Measurements from ENCODE around the gene ATF7IP. TPM values are rescaled to one million over a fixed set of nuclear protein-coding genes. Genes with fewer than 3 reads are reported as not detected.
A peak's percentile ranks its signal among the peaks of the same experiment; 100 is the strongest.

Gene ATF7IP
- total RNA-seq, 1 experiment from 2014 or later, result 19.5 TPM

- peaks cover 6% of the 10 kb centered on the region for H3K36me3 ChIP-seq (replicated peaks; ENCODE audit: control insufficient read depth, insufficient read depth, low read length)
- no peak overlapping the region for H3K4me3 ChIP-seq (ENCODE audit: insufficient read depth, low read depth, low read length)
- H3K27me3 ChIP-seq (ENCODE audit: control insufficient read depth, insufficient read depth, low read length), result no peaks in the 10 kb centered on the region
- DNase-seq, result no peak
Measured at GRCh38 chr12:14471497-14471896, 106.0 kb downstream of the ATF7IP start.

GRCh38 chr12:14473707-14474287, 108.3 kb downstream of the ATF7IP start:
- DNase-seq, result no peak
- Histone ChIP-seq H3K27me3 (ENCODE audit: control insufficient read depth, insufficient read depth, low read length) (no peaks in the 10 kb centered on the region), H3K36me3 (replicated peaks; ENCODE audit: control insufficient read depth, insufficient read depth, low read length) (peaks cover 4% of the 10 kb centered on the region)

GRCh38 chr12:14479004-14479403, 113.5 kb downstream of the ATF7IP start:
- Histone ChIP-seq H3K4me3 (ENCODE audit: insufficient read depth, low read depth, low read length) (no peak overlapping the region), H3K36me3 (replicated peaks; ENCODE audit: control insufficient read depth, insufficient read depth, low read length) (peaks cover 29% of the 10 kb centered on the region)

More at GRCh38 chr12:14473707-14474287, 108.3 kb downstream of the ATF7IP start:
- no peak overlapping the region for H3K4me3 ChIP-seq (ENCODE audit: insufficient read depth, low read depth, low read length)

GRCh38 chr12:14481201-14481600, 115.7 kb downstream of the ATF7IP start:
- no peak for DNase-seq

More at GRCh38 chr12:14479004-14479403, 113.5 kb downstream of the ATF7IP start:
- no peaks in the 10 kb centered on the region for H3K27me3 ChIP-seq (ENCODE audit: control insufficient read depth, insufficient read depth, low read length)
- no peak for DNase-seq

GRCh38 chr12:14482361-14482760, 116.9 kb downstream of the ATF7IP start:
- Histone ChIP-seq H3K36me3 (replicated peaks; ENCODE audit: control insufficient read depth, insufficient read depth, low read length) (peaks cover 35% of the 10 kb centered on the region), H3K4me3 (ENCODE audit: insufficient read depth, low read depth, low read length) (no peak overlapping the region)
- DNase-seq, result no peak

More at GRCh38 chr12:14481201-14481600, 115.7 kb downstream of the ATF7IP start:
- Histone ChIP-seq H3K36me3 (replicated peaks; ENCODE audit: control insufficient read depth, insufficient read depth, low read length) (peaks cover 35% of the 10 kb centered on the region), H3K27me3 (ENCODE audit: control insufficient read depth, insufficient read depth, low read length) (no peaks in the 10 kb centered on the region), H3K4me3 (ENCODE audit: insufficient read depth, low read depth, low read length) (no peak overlapping the region)

GRCh38 chr12:14482886-14483285, 117.4 kb downstream of the ATF7IP start:
- no peak for DNase-seq
- Histone ChIP-seq H3K36me3 (replicated peaks; ENCODE audit: control insufficient read depth, insufficient read depth, low read length) (peaks cover 35% of the 10 kb centered on the region), H3K27me3 (ENCODE audit: control insufficient read depth, insufficient read depth, low read length) (no peaks in the 10 kb centered on the region), H3K4me3 (ENCODE audit: insufficient read depth, low read depth, low read length) (no peak overlapping the region)

More at GRCh38 chr12:14482361-14482760, 116.9 kb downstream of the ATF7IP start:
- H3K27me3 ChIP-seq (ENCODE audit: control insufficient read depth, insufficient read depth, low read length), result no peaks in the 10 kb centered on the region

GRCh38 chr12:14495326-14495725, 129.8 kb downstream of the ATF7IP start:
- Histone ChIP-seq H3K27me3 (ENCODE audit: control insufficient read depth, insufficient read depth, low read length) (no peaks in the 10 kb centered on the region), H3K36me3 (replicated peaks; ENCODE audit: control insufficient read depth, insufficient read depth, low read length) (peaks cover 8% of the 10 kb centered on the region), H3K4me3 (ENCODE audit: insufficient read depth, low read depth, low read length) (no peak overlapping the region)
- DNase-seq, result no peak

GRCh38 chr12:14505626-14506596, 140.4 kb downstream of the ATF7IP start:
- DNase-seq, result no peak
- H3K27me3 ChIP-seq (ENCODE audit: control insufficient read depth, insufficient read depth, low read length), result no peaks in the 10 kb centered on the region
- no peak overlapping the region for H3K4me3 ChIP-seq (ENCODE audit: insufficient read depth, low read depth, low read length)
- peaks cover 1% of the 10 kb centered on the region for H3K36me3 ChIP-seq (replicated peaks; ENCODE audit: control insufficient read depth, insufficient read depth, low read length)

- no peak for DNase-seq
- peaks cover 1% of the 10 kb centered on the region for H3K36me3 ChIP-seq (replicated peaks; ENCODE audit: control insufficient read depth, insufficient read depth, low read length)
- no peaks in the 10 kb centered on the region for H3K27me3 ChIP-seq (ENCODE audit: control insufficient read depth, insufficient read depth, low read length)
- no peak overlapping the region for H3K4me3 ChIP-seq (ENCODE audit: insufficient read depth, low read depth, low read length)
Measured at GRCh38 chr12:14510574-14510973, 145.1 kb downstream of the ATF7IP start.

GRCh38 chr12:14514154-14514842, 148.8 kb downstream of the ATF7IP start:
- Histone ChIP-seq H3K27me3 (ENCODE audit: control insufficient read depth, insufficient read depth, low read length) (no peaks in the 10 kb centered on the region), H3K36me3 (replicated peaks; ENCODE audit: control insufficient read depth, insufficient read depth, low read length) (no peaks in the 10 kb centered on the region; the same call in 1 of the 2 replicates), H3K4me3 (ENCODE audit: insufficient read depth, low read depth, low read length) (no peak overlapping the region)
- DNase-seq, result peak; percentile 28

GRCh38 chr12:14514946-14515345, 149.5 kb downstream of the ATF7IP start:
- Histone ChIP-seq H3K4me3 (ENCODE audit: insufficient read depth, low read depth, low read length) (no peak overlapping the region), H3K36me3 (replicated peaks; ENCODE audit: control insufficient read depth, insufficient read depth, low read length) (no peaks in the 10 kb centered on the region; the same call in 1 of the 2 replicates), H3K27me3 (ENCODE audit: control insufficient read depth, insufficient read depth, low read length) (no peaks in the 10 kb centered on the region)
- no peak for DNase-seq

- H3K4me3 ChIP-seq (ENCODE audit: insufficient read depth, low read depth, low read length), result no peak overlapping the region
Measured at GRCh38 chr12:14521822-14522221, 156.3 kb downstream of the ATF7IP start.

GRCh38 chr12:14525964-14526363, 160.5 kb downstream of the ATF7IP start:
- Histone ChIP-seq H3K36me3 (replicated peaks; ENCODE audit: control insufficient read depth, insufficient read depth, low read length) (no peaks in the 10 kb centered on the region), H3K4me3 (ENCODE audit: insufficient read depth, low read depth, low read length) (no peak overlapping the region), H3K27me3 (ENCODE audit: control insufficient read depth, insufficient read depth, low read length) (no peaks in the 10 kb centered on the region)
- no peak for DNase-seq

More at GRCh38 chr12:14521822-14522221, 156.3 kb downstream of the ATF7IP start:
- no peaks in the 10 kb centered on the region for H3K27me3 ChIP-seq (ENCODE audit: control insufficient read depth, insufficient read depth, low read length)
- DNase-seq, result no peak
- no peaks in the 10 kb centered on the region for H3K36me3 ChIP-seq (replicated peaks; ENCODE audit: control insufficient read depth, insufficient read depth, low read length)

- Histone ChIP-seq H3K4me3 (ENCODE audit: insufficient read depth, low read depth, low read length) (no peak overlapping the region), H3K27me3 (ENCODE audit: control insufficient read depth, insufficient read depth, low read length) (no peaks in the 10 kb centered on the region), H3K36me3 (replicated peaks; ENCODE audit: control insufficient read depth, insufficient read depth, low read length) (0 out of 2 replicates have a peak, but pooled peaks cover 1% of the 10 kb centered on the region)
- DNase-seq, result no peak
Measured at GRCh38 chr12:14532152-14532551, 166.7 kb downstream of the ATF7IP start.
